ENCODE results near the gene SNORC.

The SNORC gene

GRCh38 chr2:232839411-232840079 lies 30.5 kb upstream of the SNORC start:
- TF ChIP-seq CTCF (IDR thresholded peaks at IDR 0.05), result no peak

GRCh38 chr2:232842689-232843088 lies 27.4 kb upstream of the SNORC start:
- TF ChIP-seq CTCF (IDR thresholded peaks at IDR 0.05), result no peak

DNA sequence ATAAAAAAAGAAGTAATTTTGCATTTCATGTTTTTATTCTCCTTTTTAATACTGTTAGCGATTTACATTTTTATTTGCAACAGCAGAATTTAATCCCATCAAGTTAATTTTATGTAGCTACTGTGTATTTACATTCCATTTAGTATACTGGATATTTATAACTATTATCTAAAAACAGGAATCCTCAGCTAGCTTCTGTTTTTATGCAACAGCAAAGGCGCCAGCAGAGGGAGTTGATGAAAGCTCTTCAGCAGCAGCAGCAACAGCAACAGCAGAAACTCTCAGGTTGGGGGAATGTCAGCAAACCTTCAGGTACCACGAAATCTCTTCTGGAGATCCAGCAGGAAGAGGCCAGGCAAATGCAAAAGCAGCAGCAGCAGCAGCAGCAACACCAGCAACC lies 26.2 kb upstream of the SNORC start:
- TF ChIP-seq CTCF (IDR thresholded peaks at IDR 0.05), result no peak

- TF ChIP-seq CTCF (IDR thresholded peaks at IDR 0.05), result no peak
Observed at GRCh38 chr2:232846055-232846454, 24.0 kb upstream of the SNORC start.

DNA sequence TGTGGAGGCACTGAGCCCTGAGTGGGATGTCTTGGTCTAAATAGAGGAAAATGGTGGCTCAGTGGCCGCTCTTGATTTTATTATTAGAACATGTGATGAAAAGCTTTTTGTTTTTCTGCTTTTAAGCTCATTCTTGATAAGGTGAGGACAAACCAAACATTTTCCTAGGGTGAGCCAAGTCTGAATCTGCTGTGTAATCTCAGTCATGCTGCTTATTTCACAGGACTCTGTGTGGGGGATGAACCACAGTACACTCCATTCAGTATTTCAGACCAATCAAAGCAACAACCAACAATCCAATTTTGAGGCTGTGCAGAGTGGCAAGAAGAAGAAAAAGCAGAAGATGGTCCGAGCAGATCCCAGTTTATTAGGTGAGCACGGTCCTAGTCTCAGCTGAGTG lies 20.0 kb upstream of the SNORC start:
- no peak for TF ChIP-seq CTCF (IDR thresholded peaks at IDR 0.05)

- no peak for TF ChIP-seq CTCF (IDR thresholded peaks at IDR 0.05)
Observed at GRCh38 chr2:232852676-232853075, 17.4 kb upstream of the SNORC start.

- no peak for TF ChIP-seq CTCF (IDR thresholded peaks at IDR 0.05)
Observed at GRCh38 chr2:232854082-232854481, 16.0 kb upstream of the SNORC start.

DNA sequence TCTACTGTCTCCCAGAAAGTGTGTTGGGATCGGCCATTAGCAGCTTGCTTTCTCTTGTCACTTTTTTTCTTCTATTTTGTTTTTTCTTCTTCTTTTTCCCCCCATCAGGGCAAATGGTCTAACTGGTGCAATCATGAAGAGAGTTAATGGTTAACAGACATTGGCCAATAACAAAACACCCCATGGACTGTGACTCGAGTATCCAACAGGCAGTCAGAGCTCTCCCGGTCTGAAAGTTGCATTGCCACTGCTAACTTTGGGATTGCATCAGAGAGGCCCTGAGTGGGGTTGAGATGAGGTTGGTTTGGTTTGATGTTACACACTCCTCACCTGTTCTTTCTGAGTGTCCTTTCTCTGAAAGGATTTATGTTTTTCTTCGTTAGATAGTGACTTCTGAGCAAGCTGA lies 12.9 kb upstream of the SNORC start:
- TF ChIP-seq CTCF (IDR thresholded peaks at IDR 0.05), result no peak

Measured in LNCAP (cell line).